LNCAP (cell line): ENCODE data around the gene YWHAH.

Experiments used
- TF ChIP-seq, protein P1 (sequence below): fragments of 450-650 bp; IDR thresholded peaks from 2 replicates; pipeline ENCODE4 v1.5.1; 2017; ENCODE audit warnings: mild to moderate bottlenecking

The YWHAH gene

DNA sequence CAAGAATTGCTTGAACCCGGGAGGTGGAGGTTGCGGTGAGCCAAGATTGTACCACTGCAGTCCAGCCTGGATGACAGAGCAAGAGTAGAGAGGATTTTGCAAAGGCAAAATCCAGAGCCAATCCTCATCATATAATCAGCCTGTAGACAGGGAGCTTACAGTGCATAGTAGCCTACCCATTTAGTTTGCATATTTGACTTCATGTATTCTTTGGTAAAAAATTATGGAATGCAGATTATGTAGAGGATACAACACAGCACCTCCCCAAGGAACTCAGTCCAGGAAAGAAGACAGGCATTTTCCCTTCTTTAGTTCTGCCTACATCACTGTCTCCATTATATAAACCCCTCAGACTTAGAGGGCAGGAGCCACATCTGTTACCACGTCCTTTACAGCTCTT lies 39.7 kb upstream of the YWHAH start:
- TF ChIP-seq, protein P1, sequence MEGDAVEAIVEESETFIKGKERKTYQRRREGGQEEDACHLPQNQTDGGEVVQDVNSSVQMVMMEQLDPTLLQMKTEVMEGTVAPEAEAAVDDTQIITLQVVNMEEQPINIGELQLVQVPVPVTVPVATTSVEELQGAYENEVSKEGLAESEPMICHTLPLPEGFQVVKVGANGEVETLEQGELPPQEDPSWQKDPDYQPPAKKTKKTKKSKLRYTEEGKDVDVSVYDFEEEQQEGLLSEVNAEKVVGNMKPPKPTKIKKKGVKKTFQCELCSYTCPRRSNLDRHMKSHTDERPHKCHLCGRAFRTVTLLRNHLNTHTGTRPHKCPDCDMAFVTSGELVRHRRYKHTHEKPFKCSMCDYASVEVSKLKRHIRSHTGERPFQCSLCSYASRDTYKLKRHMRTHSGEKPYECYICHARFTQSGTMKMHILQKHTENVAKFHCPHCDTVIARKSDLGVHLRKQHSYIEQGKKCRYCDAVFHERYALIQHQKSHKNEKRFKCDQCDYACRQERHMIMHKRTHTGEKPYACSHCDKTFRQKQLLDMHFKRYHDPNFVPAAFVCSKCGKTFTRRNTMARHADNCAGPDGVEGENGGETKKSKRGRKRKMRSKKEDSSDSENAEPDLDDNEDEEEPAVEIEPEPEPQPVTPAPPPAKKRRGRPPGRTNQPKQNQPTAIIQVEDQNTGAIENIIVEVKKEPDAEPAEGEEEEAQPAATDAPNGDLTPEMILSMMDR: no peak

DNA sequence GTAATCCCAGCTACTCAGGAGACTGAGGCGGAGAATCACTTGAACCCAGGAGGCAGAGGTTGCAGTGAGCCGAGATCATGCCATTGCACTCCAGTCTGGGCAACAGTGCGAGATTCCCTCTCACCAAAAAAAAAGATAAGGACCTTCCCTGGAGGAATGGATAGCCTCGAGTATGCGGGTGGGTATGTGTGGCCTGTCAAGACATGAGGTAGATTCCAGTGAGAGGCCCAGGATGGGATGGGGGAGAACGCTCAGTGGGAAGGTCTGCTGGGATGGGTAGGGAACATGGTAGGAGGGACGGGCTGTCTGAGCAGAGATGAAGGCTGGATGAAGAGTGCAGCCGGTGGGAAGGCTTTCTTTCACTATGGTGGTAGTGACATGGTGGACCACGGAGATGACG lies 39.0 kb upstream of the YWHAH start:
- TF ChIP-seq, protein P1: no peak

DNA sequence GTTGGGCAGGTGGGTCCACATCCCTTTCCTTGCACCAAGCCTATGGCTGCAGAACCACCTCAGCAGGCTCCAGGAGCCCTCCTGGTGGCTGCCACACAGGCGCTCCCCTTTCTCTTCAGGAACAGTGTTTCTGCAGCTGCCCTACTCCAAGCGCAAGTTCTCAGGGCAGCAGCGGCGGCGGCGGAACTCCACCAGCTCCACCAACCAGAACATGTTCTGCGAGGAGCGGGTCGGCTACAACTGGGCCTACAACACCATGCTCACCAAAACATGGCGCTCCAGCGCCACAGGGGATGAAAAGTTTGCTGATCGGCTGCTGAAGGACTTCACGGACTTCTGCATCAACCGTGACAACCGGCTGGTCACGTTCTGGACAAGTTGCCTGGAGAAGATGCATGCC lies 38.2 kb upstream of the YWHAH start:
- TF ChIP-seq, protein P1: no peak

DNA sequence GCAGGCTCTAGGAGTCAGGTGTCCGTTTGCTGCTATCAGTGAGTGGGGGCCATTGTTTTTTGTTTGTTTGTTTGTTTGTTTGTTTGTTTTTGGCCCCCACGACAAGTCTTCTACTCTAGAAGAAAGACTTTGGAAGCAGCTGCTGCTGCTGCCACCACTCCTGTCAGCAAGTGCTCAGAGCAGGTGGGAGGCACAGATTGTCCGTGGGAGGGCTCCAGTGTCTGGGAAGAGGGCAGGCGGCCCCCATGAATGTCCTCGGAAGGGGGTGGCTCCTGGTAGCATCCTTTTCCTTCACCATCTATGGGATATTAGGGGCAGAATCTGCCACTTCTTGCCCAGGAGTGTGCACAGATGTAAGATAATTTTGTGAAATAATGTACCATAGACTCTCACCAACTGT lies 37.8 kb upstream of the YWHAH start:
- TF ChIP-seq, protein P1: no peak

DNA sequence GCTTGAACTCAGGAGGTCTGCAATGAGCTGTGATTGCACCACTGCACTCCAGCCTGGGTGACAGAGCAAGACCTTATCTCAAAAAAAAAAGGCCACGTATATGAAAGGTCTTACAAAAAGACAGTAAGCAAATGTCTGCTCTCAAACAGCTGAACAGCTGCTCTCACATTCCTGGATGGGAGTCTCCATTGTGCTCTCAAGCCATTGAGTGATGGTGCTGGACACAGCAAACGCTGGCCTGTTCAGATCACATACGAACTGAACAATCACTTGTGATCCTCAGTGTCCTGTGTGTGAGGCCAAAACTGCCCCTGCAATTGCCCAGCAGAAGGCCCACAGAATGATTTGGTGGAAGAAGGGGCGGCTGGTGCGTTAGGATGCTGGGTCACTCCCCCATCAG lies 34.4 kb upstream of the YWHAH start:
- TF ChIP-seq, protein P1: no peak

DNA sequence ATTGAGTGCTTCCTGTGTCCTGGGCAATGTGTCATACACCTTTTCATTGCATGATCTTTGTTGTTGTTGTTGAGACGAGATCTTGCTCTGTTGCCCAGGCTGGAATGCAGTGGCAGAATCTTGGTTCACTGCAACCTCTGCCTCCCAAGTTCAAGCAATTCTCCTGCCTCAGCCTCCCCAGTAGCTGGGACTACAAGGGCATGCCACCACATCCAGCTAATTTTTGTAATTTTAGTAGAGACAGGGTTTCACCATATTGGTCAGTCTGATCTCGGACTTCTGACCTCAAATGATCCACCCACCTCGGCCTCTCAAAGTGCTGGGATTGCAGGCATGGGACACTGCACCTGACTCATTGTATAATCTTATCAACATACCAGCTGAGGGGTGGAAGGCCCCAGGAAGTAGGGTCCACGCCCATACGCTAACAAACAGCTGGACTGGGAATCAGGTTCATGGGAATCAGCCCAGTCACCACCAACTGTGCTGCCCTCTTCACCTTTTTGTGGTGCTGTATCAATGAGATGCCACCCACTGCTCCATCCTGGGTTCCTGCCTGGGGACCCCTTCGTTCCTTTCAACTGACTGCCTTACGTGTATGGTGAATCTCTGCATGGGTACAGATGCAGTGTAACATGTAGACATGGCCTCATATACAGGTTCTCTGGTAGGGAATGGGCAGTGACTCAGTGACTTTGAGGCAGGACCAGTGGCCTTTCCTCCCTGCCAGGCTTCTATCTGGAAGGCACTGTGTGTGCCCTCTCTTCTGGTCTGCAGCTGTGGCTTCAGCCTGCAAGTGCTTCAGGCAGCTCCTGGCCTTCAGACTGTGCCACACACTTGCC lies 32.5 kb upstream of the YWHAH start:
- TF ChIP-seq, protein P1: no peak

DNA sequence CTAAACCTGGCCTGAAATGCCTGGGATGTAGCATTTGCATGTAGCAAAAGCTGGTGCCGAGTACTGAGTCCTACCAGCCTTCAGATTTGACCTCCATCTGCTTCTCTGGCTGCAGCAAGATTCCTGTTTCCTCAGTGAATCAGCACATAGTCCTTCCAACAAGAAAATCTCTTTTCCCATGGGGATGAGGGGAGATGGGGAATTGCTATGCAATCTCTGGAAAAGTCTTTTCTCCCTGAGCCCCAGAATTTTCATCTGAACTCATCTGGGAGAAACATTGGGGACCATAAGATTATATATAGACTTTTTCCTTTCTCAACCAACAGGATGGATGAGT lies 32.0 kb upstream of the YWHAH start:
- TF ChIP-seq, protein P1: no peak

DNA sequence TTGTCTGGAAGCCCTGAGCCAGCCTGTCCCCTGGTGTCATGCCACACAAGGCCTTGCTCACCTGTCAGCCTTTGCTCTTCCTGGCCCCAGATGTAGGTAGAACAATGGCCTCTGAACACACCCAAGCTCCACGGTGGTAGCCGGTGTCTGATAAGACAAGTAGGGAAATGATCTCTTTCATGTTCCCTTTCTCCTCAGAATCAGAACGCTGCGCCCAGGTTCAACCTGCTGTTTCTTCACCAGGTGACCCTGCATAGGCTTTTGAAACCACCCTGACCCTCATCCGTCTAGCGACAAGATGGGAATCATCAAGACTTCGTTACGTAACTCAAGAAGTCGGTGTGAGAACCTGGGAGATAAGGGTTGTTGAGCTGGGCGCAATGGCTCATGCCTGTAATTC lies 28.7 kb upstream of the YWHAH start:
- TF ChIP-seq, protein P1: no peak
